GM10248 (cell line): ENCODE measurements around the gene CCDC183.

Source experiments
- CTCF ChIA-PET: fragments of 300-600 bp; sonication (Branson Sonifier 250); formaldehyde crosslinking; extraction: SDS; loops from one replicate; lab custom pipeline; 2021; ENCODE audit warnings: antibody characterized with exemption; lab: Yijun Ruan, JAX
- POLR2A ChIA-PET: fragments of 350-650 bp; sonication (Branson Sonifier 250); formaldehyde crosslinking; extraction: SDS; loops from one replicate; lab custom pipeline; 2020; ENCODE audit warnings: antibody characterized with exemption; lab: Yijun Ruan, JAX
- DNase-seq: peaks from one replicate; pipeline ENCODE4 v3.0.0; 2012; ENCODE audit errors: extremely low spot score
- TF ChIP-seq, protein P1 (sequence below): IDR thresholded peaks from 2 replicates; pipeline ENCODE4 v1.5.1; 2012; ENCODE audit warnings: mild to moderate bottlenecking, low read depth; ENCODE audit errors: extremely low read depth, missing control alignments, control extremely low read depth

Gene CCDC183

DNA sequence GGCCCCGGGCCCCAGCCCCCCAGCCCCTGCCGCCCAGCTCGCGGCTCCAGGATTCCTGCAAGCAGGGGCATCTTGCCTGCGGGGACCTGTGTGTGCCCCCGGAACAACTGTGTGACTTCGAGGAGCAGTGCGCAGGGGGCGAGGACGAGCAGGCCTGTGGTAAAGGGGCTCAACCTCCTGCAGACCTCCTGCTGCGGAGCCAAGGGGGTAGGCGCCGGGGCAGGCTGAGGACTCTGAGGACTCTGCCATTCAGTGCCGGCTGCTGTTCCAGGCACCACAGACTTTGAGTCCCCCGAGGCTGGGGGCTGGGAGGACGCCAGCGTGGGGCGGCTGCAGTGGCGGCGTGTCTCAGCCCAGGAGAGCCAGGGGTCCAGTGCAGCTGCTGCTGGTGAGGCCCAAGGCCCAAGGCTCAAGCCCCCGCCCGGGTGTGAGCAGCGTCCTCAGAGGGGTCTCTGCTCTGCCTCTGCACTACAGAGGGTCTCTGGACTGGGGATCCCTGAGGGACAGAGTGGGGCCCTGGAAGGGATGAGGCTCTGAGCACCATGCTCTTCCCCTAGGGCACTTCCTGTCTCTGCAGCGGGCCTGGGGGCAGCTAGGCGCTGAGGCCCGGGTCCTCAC is 59.4 kb downstream of the CCDC183 start:
- POLR2A ChIA-PET = interaction anchor here (1.2 kb wide), 1 partner anchor 8 kb away, joined by 4 read pairs; no protein-coding TSS in a partner anchor
- CTCF ChIA-PET = interaction anchor here (1.7 to 2.1 kb wide), 2 partner anchors 12 to 180 kb away, joined by 4 to 5 read pairs; no protein-coding TSS in a partner anchor
- DNase-seq = no peak
- TF ChIP-seq, protein P1, sequence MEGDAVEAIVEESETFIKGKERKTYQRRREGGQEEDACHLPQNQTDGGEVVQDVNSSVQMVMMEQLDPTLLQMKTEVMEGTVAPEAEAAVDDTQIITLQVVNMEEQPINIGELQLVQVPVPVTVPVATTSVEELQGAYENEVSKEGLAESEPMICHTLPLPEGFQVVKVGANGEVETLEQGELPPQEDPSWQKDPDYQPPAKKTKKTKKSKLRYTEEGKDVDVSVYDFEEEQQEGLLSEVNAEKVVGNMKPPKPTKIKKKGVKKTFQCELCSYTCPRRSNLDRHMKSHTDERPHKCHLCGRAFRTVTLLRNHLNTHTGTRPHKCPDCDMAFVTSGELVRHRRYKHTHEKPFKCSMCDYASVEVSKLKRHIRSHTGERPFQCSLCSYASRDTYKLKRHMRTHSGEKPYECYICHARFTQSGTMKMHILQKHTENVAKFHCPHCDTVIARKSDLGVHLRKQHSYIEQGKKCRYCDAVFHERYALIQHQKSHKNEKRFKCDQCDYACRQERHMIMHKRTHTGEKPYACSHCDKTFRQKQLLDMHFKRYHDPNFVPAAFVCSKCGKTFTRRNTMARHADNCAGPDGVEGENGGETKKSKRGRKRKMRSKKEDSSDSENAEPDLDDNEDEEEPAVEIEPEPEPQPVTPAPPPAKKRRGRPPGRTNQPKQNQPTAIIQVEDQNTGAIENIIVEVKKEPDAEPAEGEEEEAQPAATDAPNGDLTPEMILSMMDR = no peak

DNA sequence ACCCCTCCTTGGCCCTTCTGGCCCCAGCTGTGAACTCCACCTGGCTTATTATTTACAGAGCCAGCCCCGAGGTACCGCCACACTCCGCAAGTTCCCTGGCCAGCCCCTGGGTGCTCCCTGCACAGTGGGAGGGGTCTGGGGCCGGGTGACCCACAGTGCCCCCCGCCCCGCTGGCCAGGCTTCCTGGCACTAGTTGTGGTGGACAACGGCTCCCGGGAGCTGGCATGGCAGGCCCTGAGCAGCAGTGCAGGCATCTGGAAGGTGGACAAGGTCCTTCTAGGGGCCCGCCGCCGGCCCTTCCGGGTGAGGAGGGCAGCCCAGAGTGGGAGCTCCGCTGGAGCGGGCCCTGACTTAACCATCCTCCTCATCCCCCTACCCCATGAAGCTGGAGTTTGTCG is 59.9 kb downstream of the CCDC183 start:
- TF ChIP-seq, protein P1 = no peak
- ChIA-PET POLR2A (interaction anchor here (1.2 kb wide), 1 partner anchor 9 kb away, joined by 4 read pairs; no protein-coding TSS in a partner anchor), CTCF (no interaction called here)
- no peak for DNase-seq

DNA sequence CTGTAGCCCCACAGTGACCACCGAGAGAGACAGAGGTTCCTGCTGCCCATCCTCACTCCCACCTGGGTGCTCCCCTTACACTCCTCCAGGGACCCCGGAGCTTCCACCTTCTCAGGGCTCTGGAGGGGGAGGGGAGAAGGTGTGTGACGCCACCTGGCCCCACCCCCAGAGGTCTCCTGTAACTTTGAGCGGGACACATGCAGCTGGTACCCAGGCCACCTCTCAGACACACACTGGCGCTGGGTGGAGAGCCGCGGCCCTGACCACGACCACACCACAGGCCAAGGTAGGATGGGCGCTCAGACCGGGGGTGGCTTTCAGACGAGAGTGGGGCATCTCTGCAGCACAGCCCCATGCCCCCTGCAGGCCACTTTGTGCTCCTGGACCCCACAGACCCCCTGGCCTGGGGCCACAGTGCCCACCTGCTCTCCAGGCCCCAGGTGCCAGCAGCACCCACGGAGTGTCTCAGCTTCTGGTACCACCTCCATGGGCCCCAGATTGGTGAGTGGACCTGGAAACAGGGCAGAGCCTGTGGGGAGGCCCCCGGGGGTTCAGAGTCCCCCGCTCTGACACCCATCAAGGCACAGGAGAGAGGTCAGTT is 60.5 kb downstream of the CCDC183 start:
- TF ChIP-seq, protein P1 = no peak
- ChIA-PET POLR2A (interaction anchor here (1.2 kb wide), 1 partner anchor 9 kb away, joined by 4 read pairs; no protein-coding TSS in a partner anchor), CTCF (interaction anchor here (1.7 kb wide), 1 partner anchor 14 kb away, joined by 4 read pairs; the partner anchor contains the start of gene AJM1)
- DNase-seq = no peak

DNA sequence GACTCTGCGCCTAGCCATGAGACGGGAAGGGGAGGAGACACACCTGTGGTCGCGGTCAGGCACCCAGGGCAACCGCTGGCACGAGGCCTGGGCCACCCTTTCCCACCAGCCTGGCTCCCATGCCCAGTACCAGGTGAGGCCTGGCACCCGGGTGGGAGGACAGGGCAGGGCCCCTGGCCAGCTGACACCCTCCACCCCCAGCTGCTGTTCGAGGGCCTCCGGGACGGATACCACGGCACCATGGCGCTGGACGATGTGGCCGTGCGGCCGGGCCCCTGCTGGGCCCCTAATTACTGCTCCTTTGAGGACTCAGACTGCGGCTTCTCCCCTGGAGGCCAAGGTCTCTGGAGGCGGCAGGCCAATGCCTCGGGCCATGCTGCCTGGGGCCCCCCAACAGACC is 61.0 kb downstream of the CCDC183 start:
- no peak for DNase-seq
- TF ChIP-seq, protein P1 = no peak
- ChIA-PET POLR2A (no interaction called here), CTCF (interaction anchor here (1.7 kb wide), 1 partner anchor 15 kb away, joined by 4 read pairs; the partner anchor contains the start of gene AJM1)
